HUES6 (cell line): ENCODE results near the gene RMDN2.
A peak's percentile ranks its signal among the peaks of the same experiment; 100 is the strongest.

Source experiments
- H3K27ac ChIP-seq: 2 replicates; pipeline ENCODE4 v1.7.0; 2013; ENCODE audit warnings: low read depth, mild to moderate bottlenecking, low read length, inconsistent platforms
- H3K27me3 ChIP-seq: 2 replicates; pipeline ENCODE4 v1.6.1; 2013; ENCODE audit warnings: low read length; ENCODE audit not compliant: control insufficient read depth, insufficient read depth
- H3K36me3 ChIP-seq: 2 replicates; pipeline ENCODE4 v1.6.1; 2013; ENCODE audit warnings: low read length; ENCODE audit not compliant: control insufficient read depth, insufficient read depth
- H3K4me1 ChIP-seq: 2 replicates; pipeline ENCODE4 v1.6.1; 2013; ENCODE audit warnings: low read length; ENCODE audit not compliant: control insufficient read depth, insufficient read depth
- H3K4me3 ChIP-seq: 2 replicates; pipeline ENCODE4 v1.5.1; 2013; ENCODE audit warnings: low read depth, low read length
- H3K9ac ChIP-seq: one replicate; pipeline ENCODE4 v1.6.1; 2013; ENCODE audit warnings: mild to moderate bottlenecking, low read length
- H3K9me3 ChIP-seq: 2 replicates; pipeline ENCODE4 v1.6.1; 2013; ENCODE audit warnings: low read depth, low read length; ENCODE audit not compliant: control insufficient read depth, insufficient read depth

The RMDN2 gene

GRCh38 chr2:37971971-37972370 is 46.9 kb downstream of the RMDN2 start:
- Histone ChIP-seq H3K9me3 (no peaks in the 10 kb centered on the region), H3K36me3 (no peaks in the 10 kb centered on the region), H3K27ac (no peak overlapping the region), H3K9ac (no peak overlapping the region), H3K4me3 (no peak overlapping the region), H3K4me1 (peaks cover 11% of the 10 kb centered on the region; the same call in 1 of the 2 replicates), H3K27me3 (no peaks in the 10 kb centered on the region)

GRCh38 chr2:37973615-37974353 is 48.7 kb downstream of the RMDN2 start:
- H3K4me3 ChIP-seq: no peak overlapping the region
- H3K9ac ChIP-seq: no peak overlapping the region
- H3K9me3 ChIP-seq: peaks cover 8% of the 10 kb centered on the region
- peaks cover 8% of the 10 kb centered on the region; the same call in 1 of the 2 replicates for H3K4me1 ChIP-seq
- H3K27ac ChIP-seq: no peak overlapping the region
- no peaks in the 10 kb centered on the region for H3K27me3 ChIP-seq
- H3K36me3 ChIP-seq: no peaks in the 10 kb centered on the region

GRCh38 chr2:37975808-37976207 is 50.7 kb downstream of the RMDN2 start:
- Histone ChIP-seq H3K27me3 (no peaks in the 10 kb centered on the region), H3K4me1 (peaks cover 8% of the 10 kb centered on the region; the same call in 1 of the 2 replicates), H3K9ac (no peak overlapping the region), H3K36me3 (no peaks in the 10 kb centered on the region), H3K4me3 (no peak overlapping the region), H3K9me3 (peaks cover 11% of the 10 kb centered on the region), H3K27ac (no peak overlapping the region)

GRCh38 chr2:37976411-37976810 is 51.3 kb downstream of the RMDN2 start:
- Histone ChIP-seq H3K27me3 (no peaks in the 10 kb centered on the region), H3K9me3 (peaks cover 11% of the 10 kb centered on the region), H3K27ac (no peak overlapping the region), H3K9ac (no peak overlapping the region), H3K4me3 (no peak overlapping the region), H3K4me1 (peaks cover 8% of the 10 kb centered on the region; the same call in 1 of the 2 replicates), H3K36me3 (no peaks in the 10 kb centered on the region)

DNA sequence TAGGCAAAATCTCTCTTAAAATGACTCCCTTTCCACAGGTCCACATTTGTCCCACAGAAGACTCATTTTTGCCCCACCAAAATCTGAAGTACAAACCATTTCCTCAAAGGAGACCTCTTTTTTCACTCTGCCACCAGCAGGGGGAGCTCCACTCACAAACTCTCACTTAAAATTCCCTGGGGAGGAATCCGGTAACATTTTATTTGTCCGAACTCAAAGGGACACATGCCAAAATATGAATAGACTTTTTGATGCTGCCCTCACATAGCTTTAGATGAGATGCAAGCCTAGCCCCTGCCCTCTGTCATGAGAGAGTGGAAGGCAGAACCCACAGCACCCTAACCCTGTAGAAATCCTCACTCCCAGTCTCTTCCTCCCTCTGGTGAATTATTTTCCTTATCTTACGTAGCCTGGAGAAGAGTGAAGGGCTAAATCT is 57.1 kb downstream of the RMDN2 start:
- Histone ChIP-seq H3K36me3 (no peaks in the 10 kb centered on the region), H3K4me3 (peak overlapping the region; percentile 52)

GRCh38 chr2:37982847-37983246 is 57.8 kb downstream of the RMDN2 start:
- H3K4me1 ChIP-seq: peaks cover 10% of the 10 kb centered on the region; the same call in 1 of the 2 replicates
- no peak overlapping the region for H3K27ac ChIP-seq
- no peaks in the 10 kb centered on the region for H3K27me3 ChIP-seq
- no peak overlapping the region for H3K9ac ChIP-seq
- H3K4me3 ChIP-seq: no peak overlapping the region
- peaks cover 13% of the 10 kb centered on the region for H3K9me3 ChIP-seq
- no peaks in the 10 kb centered on the region for H3K36me3 ChIP-seq

More for the DNA sequence above, 57.1 kb downstream of the RMDN2 start:
- Histone ChIP-seq H3K9ac (peak overlapping the region; percentile 11), H3K4me1 (peaks cover 10% of the 10 kb centered on the region; the same call in 1 of the 2 replicates), H3K27me3 (no peaks in the 10 kb centered on the region), H3K9me3 (peaks cover 11% of the 10 kb centered on the region), H3K27ac (no peak overlapping the region)

DNA sequence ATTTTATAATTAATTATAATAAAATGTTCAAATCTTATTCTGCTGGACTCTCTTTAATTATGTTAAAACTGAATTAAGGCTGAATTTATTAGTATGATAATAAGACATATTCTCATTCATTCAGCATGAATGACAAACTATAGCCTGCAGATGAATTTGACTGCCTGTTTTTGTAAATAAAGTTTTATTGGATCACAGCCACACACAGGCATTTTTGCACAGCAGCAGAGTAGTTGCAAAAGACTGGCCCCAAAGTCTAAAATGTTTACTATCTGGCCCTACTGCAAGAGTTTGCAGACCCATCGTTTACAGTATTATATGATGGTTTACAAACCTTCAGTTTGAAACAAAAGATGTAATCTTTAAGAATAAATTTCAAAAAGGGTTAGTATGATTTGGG is 58.6 kb downstream of the RMDN2 start:
- peaks cover 5% of the 10 kb centered on the region for H3K9me3 ChIP-seq
- no peak overlapping the region for H3K4me3 ChIP-seq
- no peak overlapping the region for H3K9ac ChIP-seq
- no peaks in the 10 kb centered on the region for H3K36me3 ChIP-seq
- H3K27ac ChIP-seq: no peak overlapping the region
- H3K4me1 ChIP-seq: peaks cover 10% of the 10 kb centered on the region; the same call in 1 of the 2 replicates
- H3K27me3 ChIP-seq: no peaks in the 10 kb centered on the region

GRCh38 chr2:37984176-37984575 is 59.1 kb downstream of the RMDN2 start:
- H3K36me3 ChIP-seq: no peaks in the 10 kb centered on the region
- H3K27ac ChIP-seq: no peak overlapping the region
- peaks cover 4% of the 10 kb centered on the region for H3K9me3 ChIP-seq
- H3K4me3 ChIP-seq: no peak overlapping the region
- H3K27me3 ChIP-seq: no peaks in the 10 kb centered on the region
- H3K9ac ChIP-seq: no peak overlapping the region
- H3K4me1 ChIP-seq: peaks cover 10% of the 10 kb centered on the region; the same call in 1 of the 2 replicates

DNA sequence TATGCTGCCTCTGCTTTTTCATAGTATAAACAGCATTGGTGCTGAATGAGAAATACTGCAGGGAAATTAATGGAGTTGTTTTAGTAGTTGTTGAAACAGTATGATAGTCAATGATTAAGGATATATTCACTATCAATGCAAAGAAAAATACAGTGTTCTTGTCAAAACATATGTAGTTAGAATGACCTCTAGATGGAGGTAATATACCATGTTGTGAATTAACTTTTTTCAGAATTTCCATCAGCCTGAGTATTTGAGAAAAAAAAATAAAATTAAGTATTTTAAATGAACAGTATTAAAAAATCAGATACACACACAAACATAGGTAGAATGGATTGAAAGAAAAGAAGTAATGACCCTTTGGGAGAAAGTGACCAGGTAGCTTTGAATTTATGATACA is 59.5 kb downstream of the RMDN2 start:
- Histone ChIP-seq H3K9me3 (peaks cover 3% of the 10 kb centered on the region; the same call in 1 of the 2 replicates), H3K4me3 (no peak overlapping the region), H3K36me3 (no peaks in the 10 kb centered on the region), H3K9ac (no peak overlapping the region), H3K27ac (no peak overlapping the region), H3K4me1 (peaks cover 10% of the 10 kb centered on the region; the same call in 1 of the 2 replicates), H3K27me3 (no peaks in the 10 kb centered on the region)

- peaks cover 10% of the 10 kb centered on the region; the same call in 1 of the 2 replicates for H3K4me1 ChIP-seq
- H3K27ac ChIP-seq: no peak overlapping the region
- H3K9me3 ChIP-seq: peaks cover 3% of the 10 kb centered on the region; the same call in 1 of the 2 replicates
- no peaks in the 10 kb centered on the region for H3K27me3 ChIP-seq
- no peak overlapping the region for H3K4me3 ChIP-seq
- H3K9ac ChIP-seq: no peak overlapping the region
- no peaks in the 10 kb centered on the region for H3K36me3 ChIP-seq
Observed at GRCh38 chr2:37985333-37985732, 60.2 kb downstream of the RMDN2 start.

- Histone ChIP-seq H3K4me1 (peaks cover 9% of the 10 kb centered on the region; the same call in 1 of the 2 replicates), H3K9ac (no peak overlapping the region), H3K4me3 (no peak overlapping the region), H3K36me3 (no peaks in the 10 kb centered on the region), H3K27ac (no peak overlapping the region), H3K9me3 (peaks cover 3% of the 10 kb centered on the region; the same call in 1 of the 2 replicates), H3K27me3 (no peaks in the 10 kb centered on the region)
Observed at GRCh38 chr2:37987098-37987775, 62.1 kb downstream of the RMDN2 start.
